CD4-positive, alpha-beta T cell treated with Interleukin-17A for 1 hour (primary cell): Measurements from ENCODE around the gene RND3.

Source experiments
- DNase-seq: peaks from one replicate; pipeline ENCODE4 v3.0.0-alpha.2; 2020

RND3 gene

GRCh38 chr2:150474326-150475074 is 13.0 kb downstream of the RND3 start:
- no peak for DNase-seq

- DNase-seq: no peak
Measured at GRCh38 chr2:150473767-150474166, 13.7 kb downstream of the RND3 start.

- DNase-seq: no peak
Measured at GRCh38 chr2:150472511-150472899, 15.0 kb downstream of the RND3 start.

- no peak for DNase-seq
Measured at GRCh38 chr2:150471813-150472510, 15.5 kb downstream of the RND3 start.

- DNase-seq: no peak
Measured at GRCh38 chr2:150470435-150470834, 17.0 kb downstream of the RND3 start.

- no peak for DNase-seq
Measured at GRCh38 chr2:150469706-150470274, 17.7 kb downstream of the RND3 start.

- no peak for DNase-seq
Measured at GRCh38 chr2:150468350-150468960, 19.0 kb downstream of the RND3 start.

GRCh38 chr2:150467621-150467963 is 19.9 kb downstream of the RND3 start:
- DNase-seq: no peak

- no peak for DNase-seq
Measured at GRCh38 chr2:150466741-150467620, 20.5 kb downstream of the RND3 start.

- no peak for DNase-seq
Measured at GRCh38 chr2:150465703-150466569, 21.5 kb downstream of the RND3 start.

GRCh38 chr2:150464986-150465385 is 22.5 kb downstream of the RND3 start:
- no peak for DNase-seq

- no peak for DNase-seq
Measured at GRCh38 chr2:150464270-150464669, 23.2 kb downstream of the RND3 start.

- no peak for DNase-seq
Measured at GRCh38 chr2:150462770-150463169, 24.7 kb downstream of the RND3 start.

- no peak for DNase-seq
Measured at GRCh38 chr2:150459281-150459680, 28.2 kb downstream of the RND3 start.

- no peak for DNase-seq
Measured at GRCh38 chr2:150450765-150451164, 36.7 kb downstream of the RND3 start.

GRCh38 chr2:150449856-150450255 is 37.6 kb downstream of the RND3 start:
- no peak for DNase-seq

- no peak for DNase-seq
Measured at GRCh38 chr2:150445398-150445797, 42.1 kb downstream of the RND3 start.

- DNase-seq: no peak
Measured at GRCh38 chr2:150442484-150442883, 45.0 kb downstream of the RND3 start.

GRCh38 chr2:150441784-150442183 is 45.7 kb downstream of the RND3 start:
- no peak for DNase-seq

GRCh38 chr2:150441226-150441625 is 46.2 kb downstream of the RND3 start:
- no peak for DNase-seq

GRCh38 chr2:150438654-150439053 is 48.8 kb downstream of the RND3 start:
- no peak for DNase-seq

- no peak for DNase-seq
Measured at GRCh38 chr2:150438041-150438440, 49.4 kb downstream of the RND3 start.
